ENCODE data around the gene AOPEP.

- TF ChIP-seq POLR2A (IDR thresholded peaks at IDR 0.05; ENCODE audit: low read depth, low read length) (no peak), POLR2AphosphoS5 (IDR thresholded peaks at IDR 0.05; ENCODE audit: low read depth, low read length) (no peak), SPI1 (IDR thresholded peaks at IDR 0.05; ENCODE audit: low read depth, low read length) (no peak), TAF1 (IDR thresholded peaks at IDR 0.05; ENCODE audit: low read depth, low read length) (no peak), PAX5 (IDR thresholded peaks at IDR 0.05; ENCODE audit: insufficient read depth, low read length, severe bottlenecking) (no peak)
Measured at GRCh38 chr9:95032580-95033341, 306.3 kb downstream of the AOPEP start.

Measured in GM12891 (cell line).